Ishikawa (cell line): ENCODE measurements around the gene FLII.

Experiments used
- CEBPB ChIP-seq: IDR thresholded peaks from 2 replicates; pipeline ENCODE4 v1.6.1; 2012
- CREB1 ChIP-seq: IDR thresholded peaks from 2 replicates; pipeline ENCODE4 v1.6.1; 2012; ENCODE audit warnings: low read depth
- EGR1 ChIP-seq: IDR thresholded peaks from 2 replicates; pipeline ENCODE4 v1.6.1; 2012
- EP300 ChIP-seq: IDR thresholded peaks from 2 replicates; pipeline ENCODE4 v1.6.1; 2012; ENCODE audit warnings: borderline replicate concordance
- FOXM1 ChIP-seq: IDR thresholded peaks from 2 replicates; pipeline ENCODE4 v1.6.1; 2012; ENCODE audit warnings: low read depth, borderline replicate concordance
- MAX ChIP-seq: IDR thresholded peaks from 2 replicates; pipeline ENCODE4 v1.6.1; 2012
- NFIC ChIP-seq: IDR thresholded peaks from 2 replicates; pipeline ENCODE4 v1.6.1; 2012
- RAD21 ChIP-seq: IDR thresholded peaks from 2 replicates; pipeline ENCODE4 v1.6.1; 2012; ENCODE audit warnings: low read depth
- REST ChIP-seq: IDR thresholded peaks from 2 replicates; pipeline ENCODE4 v1.6.1; 2012; ENCODE audit warnings: low read depth, mild to moderate bottlenecking
- TAF1 ChIP-seq: IDR thresholded peaks from 2 replicates; pipeline ENCODE4 v1.6.1; 2012; ENCODE audit warnings: low read depth, mild to moderate bottlenecking
- TCF12 ChIP-seq: IDR thresholded peaks from 2 replicates; pipeline ENCODE4 v1.6.1; 2012; ENCODE audit warnings: low read depth
- TEAD4 ChIP-seq: IDR thresholded peaks from 2 replicates; pipeline ENCODE4 v1.6.1; 2012
- USF1 ChIP-seq: IDR thresholded peaks from 2 replicates; pipeline ENCODE4 v1.6.1; 2012
- YY1 ChIP-seq: IDR thresholded peaks from 2 replicates; pipeline ENCODE4 v1.6.1; 2012; ENCODE audit warnings: low read depth
- ZBTB7A ChIP-seq: IDR thresholded peaks from 2 replicates; pipeline ENCODE4 v1.6.1; 2012; ENCODE audit warnings: low read depth

Gene FLII

GRCh38 chr17:18248811-18249210 is 9.7 kb downstream of the FLII start:
- TF ChIP-seq TCF12 (no peak), NFIC (no peak), CREB1 (no peak), REST (no peak), YY1 (no peak), USF1 (no peak), TEAD4 (no peak), EGR1 (no peak), FOXM1 (no peak), MAX (no peak), RAD21 (no peak), CEBPB (no peak), ZBTB7A (no peak), EP300 (no peak), TAF1 (no peak)

GRCh38 chr17:18248300-18248731 is 10.2 kb downstream of the FLII start:
- TF ChIP-seq EP300 (no peak), CREB1 (no peak), RAD21 (peak; percentile 78)

- TF ChIP-seq EP300 = no peak
- no peak for TF ChIP-seq ZBTB7A
- no peak for TF ChIP-seq EGR1
- no peak for TF ChIP-seq TAF1
- no peak for TF ChIP-seq USF1
- no peak for TF ChIP-seq NFIC
- TF ChIP-seq TEAD4 = no peak
- TF ChIP-seq TCF12 = no peak
Measured at GRCh38 chr17:18247613-18248001, 10.9 kb downstream of the FLII start.

GRCh38 chr17:18246880-18247612 is 11.5 kb downstream of the FLII start:
- peak; percentile 24; the same call in 1 of the 2 replicates for TF ChIP-seq NFIC
- peak; percentile 73 for TF ChIP-seq MAX
- peak; percentile 32; the same call in 1 of the 2 replicates for TF ChIP-seq TCF12
- no peak for TF ChIP-seq TEAD4
- 0 out of 2 replicates have a peak, but pooled peaks have one; percentile 24 for TF ChIP-seq EP300

GRCh38 chr17:18246109-18246725 is 12.3 kb downstream of the FLII start:
- no peak for TF ChIP-seq TAF1
- no peak for TF ChIP-seq EGR1
- TF ChIP-seq YY1 = no peak
- no peak for TF ChIP-seq REST
- no peak for TF ChIP-seq USF1
- no peak for TF ChIP-seq TCF12
- no peak for TF ChIP-seq EP300
- TF ChIP-seq CEBPB = no peak
- no peak for TF ChIP-seq TEAD4
- TF ChIP-seq CREB1 = no peak
- TF ChIP-seq ZBTB7A = no peak
- TF ChIP-seq NFIC = no peak
- no peak for TF ChIP-seq RAD21
